SK-N-SH (cell line): ENCODE data around the gene CCND1. TPM values are rescaled to one million over a fixed set of nuclear protein-coding genes. Genes with fewer than 3 reads are reported as not detected.

Experiments
- CHD2 ChIP-seq: fragments of 150-350 bp; IDR thresholded peaks from 2 replicates; pipeline ENCODE4 v1.6.1; 2018; ENCODE audit warnings: low read length; ENCODE audit not compliant: partially characterized antibody
- EZH2phosphoT487 ChIP-seq: fragments of 200-600 bp; sonication (generic); IDR thresholded peaks from 2 replicates; pipeline ENCODE4 v1.6.1; 2017; ENCODE audit warnings: low read depth, mixed run types, mild to moderate bottlenecking, antibody characterized with exemption, moderate library complexity, borderline replicate concordance
- FOXM1 ChIP-seq: IDR thresholded peaks from 2 replicates; pipeline ENCODE4 v1.4.0; 2012; ENCODE audit warnings: low read depth, mild to moderate bottlenecking
- JUND ChIP-seq: IDR thresholded peaks from 2 replicates; pipeline ENCODE4 v1.4.0; 2012
- MAX ChIP-seq: IDR thresholded peaks from 2 replicates; pipeline ENCODE4 v1.4.0; 2012; ENCODE audit warnings: low read depth
- MEF2A ChIP-seq: IDR thresholded peaks from 2 replicates; pipeline ENCODE4 v1.4.0; 2012; ENCODE audit warnings: low read depth, borderline replicate concordance
- NFIC ChIP-seq: IDR thresholded peaks from 2 replicates; pipeline ENCODE4 v1.4.0; 2012; ENCODE audit warnings: borderline replicate concordance
- POLR2AphosphoS5 ChIP-seq: IDR thresholded peaks from 2 replicates; pipeline ENCODE4 v1.6.1; 2012; ENCODE audit warnings: low read depth, low read length
- RCOR1 ChIP-seq: fragments of 150-350 bp; IDR thresholded peaks from 2 replicates; pipeline ENCODE4 v1.6.1; 2017; ENCODE audit warnings: antibody characterized with exemption, low read length
- RFX5 ChIP-seq: IDR thresholded peaks from 2 replicates; pipeline ENCODE4 v1.6.1; 2012; ENCODE audit warnings: mild to moderate bottlenecking, improper control_type of control experiment, low read length
- SMC3 ChIP-seq: IDR thresholded peaks from 2 replicates; pipeline ENCODE4 v1.6.1; 2012; ENCODE audit warnings: low read depth, low read length, improper control_type of control experiment
- TAF1 ChIP-seq: IDR thresholded peaks from 2 replicates; pipeline ENCODE4 v1.6.1; 2012; ENCODE audit warnings: low read depth, mild to moderate bottlenecking, low read length, moderate library complexity, borderline replicate concordance
- TEAD4 ChIP-seq: IDR thresholded peaks from 2 replicates; pipeline ENCODE4 v1.4.0; 2012; ENCODE audit warnings: mild to moderate bottlenecking, borderline replicate concordance; ENCODE audit not compliant: insufficient read depth
- USF1 ChIP-seq: IDR thresholded peaks from 2 replicates; pipeline ENCODE4 v1.4.0; 2012; ENCODE audit warnings: low read depth, borderline replicate concordance
- USF2 ChIP-seq: fragments of 150-350 bp; IDR thresholded peaks from 2 replicates; pipeline ENCODE4 v1.6.1; 2017; ENCODE audit warnings: antibody characterized with exemption, low read length, low read depth, borderline replicate concordance
- polyA plus RNA-seq, 3 experiments: library from polyadenylated mRNA; depleted of rRNA; stranded (reverse); fragments of >200 nt; gene quantifications; 2 replicates each; pipeline ENCODE4 v1.2.3, GENCODE V29; 2012
- TF ChIP-seq, protein P1 (sequence below): IDR thresholded peaks from 2 replicates; pipeline ENCODE4 v1.6.1; 2012; ENCODE audit warnings: mild to moderate bottlenecking, low read depth, low read length, moderate library complexity
- TF ChIP-seq, protein P2 (sequence below): fragments of 150-350 bp; IDR thresholded peaks from 2 replicates; pipeline ENCODE4 v1.6.1; 2016; ENCODE audit warnings: mild to moderate bottlenecking, low read depth, low read length
- TF ChIP-seq, protein P3 (sequence below): IDR thresholded peaks from 2 replicates; pipeline ENCODE4; 2012

Gene CCND1
- polyA plus RNA-seq, 1 of the 3 experiments (the other 2 are of a cell fraction), result 242 TPM

GRCh38 chr11:69638941-69639681 is 1.8 kb upstream of the CCND1 start (continued):
- TF ChIP-seq MAX (peak; percentile 86), EZH2phosphoT487 (no peak), RCOR1 (peak; percentile 30; the same call in 1 of the 2 replicates), TEAD4 (no peak), POLR2AphosphoS5 (peak; percentile 91), JUND (no peak), USF2 (no peak), FOXM1 (peak; percentile 42; the same call in 1 of the 2 replicates), CHD2 (peak; percentile 2), NFIC (no peak), SMC3 (no peak), USF1 (no peak), RFX5 (peak; percentile 98), TAF1 (peak; percentile 76), MEF2A (no peak)
- TF ChIP-seq, protein P1, sequence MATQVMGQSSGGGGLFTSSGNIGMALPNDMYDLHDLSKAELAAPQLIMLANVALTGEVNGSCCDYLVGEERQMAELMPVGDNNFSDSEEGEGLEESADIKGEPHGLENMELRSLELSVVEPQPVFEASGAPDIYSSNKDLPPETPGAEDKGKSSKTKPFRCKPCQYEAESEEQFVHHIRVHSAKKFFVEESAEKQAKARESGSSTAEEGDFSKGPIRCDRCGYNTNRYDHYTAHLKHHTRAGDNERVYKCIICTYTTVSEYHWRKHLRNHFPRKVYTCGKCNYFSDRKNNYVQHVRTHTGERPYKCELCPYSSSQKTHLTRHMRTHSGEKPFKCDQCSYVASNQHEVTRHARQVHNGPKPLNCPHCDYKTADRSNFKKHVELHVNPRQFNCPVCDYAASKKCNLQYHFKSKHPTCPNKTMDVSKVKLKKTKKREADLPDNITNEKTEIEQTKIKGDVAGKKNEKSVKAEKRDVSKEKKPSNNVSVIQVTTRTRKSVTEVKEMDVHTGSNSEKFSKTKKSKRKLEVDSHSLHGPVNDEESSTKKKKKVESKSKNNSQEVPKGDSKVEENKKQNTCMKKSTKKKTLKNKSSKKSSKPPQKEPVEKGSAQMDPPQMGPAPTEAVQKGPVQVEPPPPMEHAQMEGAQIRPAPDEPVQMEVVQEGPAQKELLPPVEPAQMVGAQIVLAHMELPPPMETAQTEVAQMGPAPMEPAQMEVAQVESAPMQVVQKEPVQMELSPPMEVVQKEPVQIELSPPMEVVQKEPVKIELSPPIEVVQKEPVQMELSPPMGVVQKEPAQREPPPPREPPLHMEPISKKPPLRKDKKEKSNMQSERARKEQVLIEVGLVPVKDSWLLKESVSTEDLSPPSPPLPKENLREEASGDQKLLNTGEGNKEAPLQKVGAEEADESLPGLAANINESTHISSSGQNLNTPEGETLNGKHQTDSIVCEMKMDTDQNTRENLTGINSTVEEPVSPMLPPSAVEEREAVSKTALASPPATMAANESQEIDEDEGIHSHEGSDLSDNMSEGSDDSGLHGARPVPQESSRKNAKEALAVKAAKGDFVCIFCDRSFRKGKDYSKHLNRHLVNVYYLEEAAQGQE, result no peak
- TF ChIP-seq, protein P2, sequence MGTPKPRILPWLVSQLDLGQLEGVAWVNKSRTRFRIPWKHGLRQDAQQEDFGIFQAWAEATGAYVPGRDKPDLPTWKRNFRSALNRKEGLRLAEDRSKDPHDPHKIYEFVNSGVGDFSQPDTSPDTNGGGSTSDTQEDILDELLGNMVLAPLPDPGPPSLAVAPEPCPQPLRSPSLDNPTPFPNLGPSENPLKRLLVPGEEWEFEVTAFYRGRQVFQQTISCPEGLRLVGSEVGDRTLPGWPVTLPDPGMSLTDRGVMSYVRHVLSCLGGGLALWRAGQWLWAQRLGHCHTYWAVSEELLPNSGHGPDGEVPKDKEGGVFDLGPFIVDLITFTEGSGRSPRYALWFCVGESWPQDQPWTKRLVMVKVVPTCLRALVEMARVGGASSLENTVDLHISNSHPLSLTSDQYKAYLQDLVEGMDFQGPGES, result peak; percentile 35; the same call in 1 of the 2 replicates
- TF ChIP-seq, protein P3, sequence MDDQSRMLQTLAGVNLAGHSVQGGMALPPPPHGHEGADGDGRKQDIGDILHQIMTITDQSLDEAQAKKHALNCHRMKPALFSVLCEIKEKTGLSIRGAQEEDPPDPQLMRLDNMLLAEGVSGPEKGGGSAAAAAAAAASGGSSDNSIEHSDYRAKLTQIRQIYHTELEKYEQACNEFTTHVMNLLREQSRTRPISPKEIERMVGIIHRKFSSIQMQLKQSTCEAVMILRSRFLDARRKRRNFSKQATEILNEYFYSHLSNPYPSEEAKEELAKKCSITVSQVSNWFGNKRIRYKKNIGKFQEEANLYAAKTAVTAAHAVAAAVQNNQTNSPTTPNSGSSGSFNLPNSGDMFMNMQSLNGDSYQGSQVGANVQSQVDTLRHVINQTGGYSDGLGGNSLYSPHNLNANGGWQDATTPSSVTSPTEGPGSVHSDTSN, result no peak
